ENCODE data around the gene PCSK6.

The PCSK6 gene

GRCh38 chr15:101371081-101371480 lies 118.4 kb downstream of the PCSK6 start:
- H3K27ac ChIP-seq = no peak overlapping the region
- DNase-seq (ENCODE audit: low spot score) = no peak
- no peak overlapping the region for H3K4me3 ChIP-seq
- TF ChIP-seq CTCF (IDR thresholded peaks at IDR 0.05) = no peak

- Histone ChIP-seq H3K27ac (no peak overlapping the region), H3K4me3 (no peak overlapping the region)
- no peak for DNase-seq (ENCODE audit: low spot score)
- TF ChIP-seq CTCF (IDR thresholded peaks at IDR 0.05) = no peak
Measured at GRCh38 chr15:101370330-101371024, 119.0 kb downstream of the PCSK6 start.

GRCh38 chr15:101369676-101370075 lies 119.8 kb downstream of the PCSK6 start:
- no peak for DNase-seq (ENCODE audit: low spot score)
- TF ChIP-seq CTCF (IDR thresholded peaks at IDR 0.05) = no peak
- no peak overlapping the region for H3K27ac ChIP-seq
- H3K4me3 ChIP-seq = no peak overlapping the region

- Histone ChIP-seq H3K4me3 (no peak overlapping the region), H3K27ac (no peak overlapping the region)
- TF ChIP-seq CTCF (IDR thresholded peaks at IDR 0.05) = no peak
- no peak for DNase-seq (ENCODE audit: low spot score)
Measured at GRCh38 chr15:101368861-101369642, 120.5 kb downstream of the PCSK6 start.

GRCh38 chr15:101368086-101368780 lies 121.3 kb downstream of the PCSK6 start:
- peak; percentile 57 for DNase-seq (ENCODE audit: low spot score)
- H3K4me3 ChIP-seq = no peak overlapping the region
- H3K27ac ChIP-seq = no peak overlapping the region
- no peak for TF ChIP-seq CTCF (IDR thresholded peaks at IDR 0.05)

GRCh38 chr15:101366853-101367252 lies 122.7 kb downstream of the PCSK6 start:
- peak; percentile 35 for DNase-seq (ENCODE audit: low spot score)
- Histone ChIP-seq H3K27ac (no peak overlapping the region), H3K4me3 (no peak overlapping the region)
- no peak for TF ChIP-seq CTCF (IDR thresholded peaks at IDR 0.05)

Measured in coronary artery (tissue), 2 donors.